Measurements from ENCODE around the gene ZNF831.

Gene ZNF831

GRCh38 chr20:59160389-59161115 is 3.1 kb upstream of the ZNF831 start:
- Histone ChIP-seq H3K27me3 (no peaks in the 10 kb centered on the region), H3K4me3 (ENCODE audit: low read depth, low read length) (no peak overlapping the region), H3K4me1 (no peaks in the 10 kb centered on the region), H3K9me3 (no peaks in the 10 kb centered on the region), H3K36me3 (no peaks in the 10 kb centered on the region)
- TF ChIP-seq CTCF (IDR thresholded peaks at IDR 0.05; ENCODE audit: low read depth, low read length) = no peak
- no peak for DNase-seq

GRCh38 chr20:59161721-59162120 is 1.9 kb upstream of the ZNF831 start:
- H3K4me1 ChIP-seq = no peaks in the 10 kb centered on the region
- peaks cover 2% of the 10 kb centered on the region for H3K27me3 ChIP-seq
- no peak for DNase-seq
- H3K4me3 ChIP-seq (ENCODE audit: low read depth, low read length) = no peak overlapping the region
- H3K36me3 ChIP-seq = no peaks in the 10 kb centered on the region
- TF ChIP-seq CTCF (IDR thresholded peaks at IDR 0.05; ENCODE audit: low read depth, low read length) = no peak
- H3K9me3 ChIP-seq = no peaks in the 10 kb centered on the region

GRCh38 chr20:59164686-59165391 is 1.2 kb downstream of the ZNF831 start:
- no peak for TF ChIP-seq CTCF (IDR thresholded peaks at IDR 0.05; ENCODE audit: low read depth, low read length)
- H3K4me3 ChIP-seq (ENCODE audit: low read depth, low read length) = no peak overlapping the region
- no peaks in the 10 kb centered on the region for H3K4me1 ChIP-seq

GRCh38 chr20:59165396-59165795 is 1.8 kb downstream of the ZNF831 start:
- Histone ChIP-seq H3K4me3 (ENCODE audit: low read depth, low read length) (no peak overlapping the region), H3K27me3 (peaks cover 10% of the 10 kb centered on the region), H3K9me3 (no peaks in the 10 kb centered on the region), H3K4me1 (no peaks in the 10 kb centered on the region), H3K36me3 (no peaks in the 10 kb centered on the region)
- DNase-seq = no peak
- no peak for TF ChIP-seq CTCF (IDR thresholded peaks at IDR 0.05; ENCODE audit: low read depth, low read length)

More at GRCh38 chr20:59164686-59165391, 1.2 kb downstream of the ZNF831 start:
- DNase-seq = no peak
- H3K36me3 ChIP-seq = no peaks in the 10 kb centered on the region
- H3K9me3 ChIP-seq = no peaks in the 10 kb centered on the region
- H3K27me3 ChIP-seq = peaks cover 10% of the 10 kb centered on the region

GRCh38 chr20:59165891-59166709 is 2.5 kb downstream of the ZNF831 start:
- Histone ChIP-seq H3K27me3 (peaks cover 10% of the 10 kb centered on the region), H3K36me3 (no peaks in the 10 kb centered on the region), H3K4me3 (ENCODE audit: low read depth, low read length) (no peak overlapping the region), H3K9me3 (no peaks in the 10 kb centered on the region), H3K4me1 (no peaks in the 10 kb centered on the region)
- TF ChIP-seq CTCF (IDR thresholded peaks at IDR 0.05; ENCODE audit: low read depth, low read length) = no peak
- no peak for DNase-seq
